PFSK-1 (cell line): ENCODE results near the gene HHIPL1.

ENCODE experiments used
- FOXP2 ChIP-seq: optimal IDR thresholded peaks from 2 replicates; pipeline ENCODE3; 2011; ENCODE audit warnings: borderline replicate concordance, control low read depth, inconsistent platforms; ENCODE audit not compliant: insufficient read depth; ENCODE audit errors: extremely low read length, extremely low read depth
- POLR2AphosphoS5 ChIP-seq: IDR thresholded peaks from 2 replicates; pipeline ENCODE4 v1.6.1; 2012; ENCODE audit warnings: low read depth, mild to moderate bottlenecking, control low read depth, low read length, moderate library complexity
- SIN3A ChIP-seq: IDR thresholded peaks from 2 replicates; pipeline ENCODE4 v1.6.1; 2012; ENCODE audit warnings: mild to moderate bottlenecking, low read length, moderate library complexity, borderline replicate concordance; ENCODE audit not compliant: insufficient read depth
- TAF1 ChIP-seq: IDR thresholded peaks from 2 replicates; pipeline ENCODE4 v1.6.1; 2012; ENCODE audit warnings: low read length, control low read depth, borderline replicate concordance; ENCODE audit not compliant: insufficient read depth
- TF ChIP-seq, protein P1 (sequence below), 2 experiments: IDR thresholded peaks; 2 replicates each; pipeline versions ENCODE4 v1.6.1 to v1.8.0; 2011 to 2012; ENCODE audit warnings: low read depth in 2 of 2, low read length in 2 of 2, control low read depth in 1 of 2, inconsistent platforms in 1 of 2, mild to moderate bottlenecking in 1 of 2, moderate library complexity in 1 of 2; ENCODE audit not compliant: insufficient read depth in 1 of 2

Gene HHIPL1

DNA sequence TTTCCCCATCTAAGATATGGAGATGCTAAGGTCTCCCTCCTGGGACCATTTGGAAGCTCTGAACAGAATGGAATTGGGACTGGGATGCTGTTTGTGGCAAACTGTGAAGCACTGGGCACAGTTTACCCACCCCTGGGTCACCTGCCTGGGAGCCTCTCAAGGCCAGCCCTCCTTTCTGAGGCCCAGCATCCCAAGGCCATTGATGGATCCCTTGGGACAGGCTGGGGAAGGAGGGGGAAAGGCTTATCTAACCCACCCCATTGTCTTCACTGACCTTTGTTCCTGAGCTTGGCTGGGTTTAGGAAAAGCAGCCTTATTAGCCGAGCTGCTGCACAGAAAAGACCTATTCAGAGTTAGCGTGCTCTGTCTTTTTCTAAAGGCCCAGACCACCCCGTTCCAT is 46.2 kb upstream of the HHIPL1 start:
- TF ChIP-seq POLR2AphosphoS5: no peak
- TF ChIP-seq TAF1: no peak
- no peak for TF ChIP-seq FOXP2
- TF ChIP-seq, protein P1, sequence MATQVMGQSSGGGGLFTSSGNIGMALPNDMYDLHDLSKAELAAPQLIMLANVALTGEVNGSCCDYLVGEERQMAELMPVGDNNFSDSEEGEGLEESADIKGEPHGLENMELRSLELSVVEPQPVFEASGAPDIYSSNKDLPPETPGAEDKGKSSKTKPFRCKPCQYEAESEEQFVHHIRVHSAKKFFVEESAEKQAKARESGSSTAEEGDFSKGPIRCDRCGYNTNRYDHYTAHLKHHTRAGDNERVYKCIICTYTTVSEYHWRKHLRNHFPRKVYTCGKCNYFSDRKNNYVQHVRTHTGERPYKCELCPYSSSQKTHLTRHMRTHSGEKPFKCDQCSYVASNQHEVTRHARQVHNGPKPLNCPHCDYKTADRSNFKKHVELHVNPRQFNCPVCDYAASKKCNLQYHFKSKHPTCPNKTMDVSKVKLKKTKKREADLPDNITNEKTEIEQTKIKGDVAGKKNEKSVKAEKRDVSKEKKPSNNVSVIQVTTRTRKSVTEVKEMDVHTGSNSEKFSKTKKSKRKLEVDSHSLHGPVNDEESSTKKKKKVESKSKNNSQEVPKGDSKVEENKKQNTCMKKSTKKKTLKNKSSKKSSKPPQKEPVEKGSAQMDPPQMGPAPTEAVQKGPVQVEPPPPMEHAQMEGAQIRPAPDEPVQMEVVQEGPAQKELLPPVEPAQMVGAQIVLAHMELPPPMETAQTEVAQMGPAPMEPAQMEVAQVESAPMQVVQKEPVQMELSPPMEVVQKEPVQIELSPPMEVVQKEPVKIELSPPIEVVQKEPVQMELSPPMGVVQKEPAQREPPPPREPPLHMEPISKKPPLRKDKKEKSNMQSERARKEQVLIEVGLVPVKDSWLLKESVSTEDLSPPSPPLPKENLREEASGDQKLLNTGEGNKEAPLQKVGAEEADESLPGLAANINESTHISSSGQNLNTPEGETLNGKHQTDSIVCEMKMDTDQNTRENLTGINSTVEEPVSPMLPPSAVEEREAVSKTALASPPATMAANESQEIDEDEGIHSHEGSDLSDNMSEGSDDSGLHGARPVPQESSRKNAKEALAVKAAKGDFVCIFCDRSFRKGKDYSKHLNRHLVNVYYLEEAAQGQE (IDR thresholded peaks at IDR 0.05; ENCODE audit: insufficient read depth in 1 of 2, low read depth in 2 of 2, low read length in 2 of 2): no peak
- no peak for TF ChIP-seq SIN3A

- TF ChIP-seq TAF1 (no peak), FOXP2 (no peak), POLR2AphosphoS5 (no peak), SIN3A (no peak)
- TF ChIP-seq, protein P1 (IDR thresholded peaks at IDR 0.05; ENCODE audit: insufficient read depth in 1 of 2, low read depth in 2 of 2, low read length in 2 of 2): no peak
Measured at GRCh38 chr14:99599393-99599792, 45.5 kb upstream of the HHIPL1 start.

DNA sequence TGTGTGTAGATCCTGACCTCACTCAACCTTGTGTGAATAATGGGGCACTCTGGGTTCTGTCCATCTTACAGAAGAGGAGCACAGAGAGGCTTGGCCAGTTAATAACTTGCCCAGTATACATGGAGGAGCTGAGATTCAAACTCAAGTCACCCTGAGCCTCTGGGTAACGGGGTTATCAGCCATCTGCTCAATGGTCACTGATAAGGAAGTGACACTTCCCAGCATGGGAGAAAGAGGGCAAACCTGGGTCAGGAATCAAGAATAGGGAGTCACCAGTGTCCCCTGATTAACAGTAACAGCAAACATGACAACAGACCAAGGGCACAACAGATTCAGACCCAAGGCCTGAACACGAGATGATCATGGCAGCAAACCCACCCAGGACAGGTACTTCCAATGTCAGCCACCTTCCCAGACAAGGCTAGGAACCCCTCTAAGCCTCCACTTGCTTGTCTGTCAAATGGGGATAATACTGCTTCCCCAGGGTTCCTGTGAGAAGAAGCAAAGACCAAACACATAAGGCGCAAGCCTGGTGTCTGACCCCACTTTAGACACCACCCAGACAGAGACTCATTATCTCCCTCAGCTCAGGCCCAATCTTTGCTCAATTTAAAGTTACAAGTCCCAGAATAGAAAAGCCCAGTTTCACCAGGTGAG is 44.6 kb upstream of the HHIPL1 start:
- TF ChIP-seq, protein P1 (IDR thresholded peaks at IDR 0.05; ENCODE audit: insufficient read depth in 1 of 2, low read depth in 2 of 2, low read length in 2 of 2): no peak
- TF ChIP-seq SIN3A (no peak), FOXP2 (no peak), POLR2AphosphoS5 (no peak)

DNA sequence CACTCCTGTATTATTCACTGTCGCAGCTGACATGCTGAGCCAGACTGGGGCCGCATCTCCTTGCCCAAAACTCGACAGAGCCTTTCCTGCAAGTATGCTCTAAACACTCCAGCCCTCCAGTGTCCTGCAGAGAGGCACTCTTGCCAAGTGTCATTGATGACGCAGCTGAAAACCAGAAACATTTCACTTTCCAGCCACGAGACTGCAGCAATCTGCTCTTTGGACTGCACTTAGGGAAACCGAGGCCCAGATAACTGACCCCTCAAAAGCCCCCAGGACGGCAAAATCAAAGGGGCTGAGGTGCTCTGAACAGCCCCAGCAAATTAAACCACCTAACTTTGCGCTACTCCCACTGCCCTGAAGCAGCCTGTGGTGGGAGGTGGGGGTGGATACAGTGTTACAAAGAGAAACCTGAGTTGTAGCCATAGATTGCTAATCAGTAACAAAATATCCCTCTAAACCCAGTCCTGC is 43.5 kb upstream of the HHIPL1 start:
- TF ChIP-seq FOXP2 (no peak), SIN3A (no peak), POLR2AphosphoS5 (no peak), TAF1 (no peak)
- TF ChIP-seq, protein P1 (IDR thresholded peaks at IDR 0.05; ENCODE audit: insufficient read depth in 1 of 2, low read depth in 2 of 2, low read length in 2 of 2): no peak
